ENCODE data around the gene CPVL.

Gene CPVL

GRCh38 chr7:29154076-29154475 is 7.7 kb upstream of the CPVL start:
- Histone ChIP-seq H3K9me3 (no peaks in the 10 kb centered on the region), H3K4me1 (no peaks in the 10 kb centered on the region), H3K27me3 (no peaks in the 10 kb centered on the region), H3K4me3 (no peak overlapping the region), H3K36me3 (no peaks in the 10 kb centered on the region), H3K27ac (no peak overlapping the region)
- intact Hi-C loops (cut with DNase I; ENCODE audit: low total_unique reads): no loop called here
- no peak for DNase-seq
- no peak for TF ChIP-seq CTCF (IDR thresholded peaks at IDR 0.05)

GRCh38 chr7:29150856-29151255 is 4.5 kb upstream of the CPVL start:
- intact Hi-C loops (cut with DNase I; ENCODE audit: low total_unique reads): no loop called here
- Histone ChIP-seq H3K9me3 (no peaks in the 10 kb centered on the region), H3K27me3 (peaks cover 0 to 16% of the 10 kb centered on the region in 2 donors), H3K4me3 (no peak overlapping the region), H3K4me1 (peaks cover 0 to 10% (median 4%) of the 10 kb centered on the region in 4 donors), H3K36me3 (no peaks in the 10 kb centered on the region), H3K27ac (no peak overlapping the region)
- DNase-seq: no peak
- no peak for TF ChIP-seq CTCF (IDR thresholded peaks at IDR 0.05)

GRCh38 chr7:29149036-29149435 is 2.7 kb upstream of the CPVL start:
- intact Hi-C loops (cut with DNase I; ENCODE audit: low total_unique reads): no loop called here
- Histone ChIP-seq H3K36me3 (no peaks in the 10 kb centered on the region), H3K9me3 (no peaks in the 10 kb centered on the region), H3K27me3 (peaks cover 0 to 19% of the 10 kb centered on the region in 2 donors), H3K27ac (no peak overlapping the region), H3K4me3 (no peak overlapping the region), H3K4me1 (peaks cover 0 to 10% (median 5%) of the 10 kb centered on the region in 4 donors)
- no peak for TF ChIP-seq CTCF (IDR thresholded peaks at IDR 0.05)
- no peak for DNase-seq

GRCh38 chr7:29147821-29148220 is 1.5 kb upstream of the CPVL start:
- DNase-seq: no peak

GRCh38 chr7:29146888-29147609 is 712 bp upstream of the CPVL start:
- Histone ChIP-seq H3K9me3 (no peaks in the 10 kb centered on the region), H3K27me3 (peaks cover 0 to 19% of the 10 kb centered on the region in 2 donors), H3K27ac (no peak overlapping the region), H3K4me3 (peak overlapping the region; percentile 36 to 37), H3K36me3 (no peaks in the 10 kb centered on the region), H3K4me1 (peaks cover 0 to 10% (median 5%) of the 10 kb centered on the region in 4 donors)
- intact Hi-C loops (cut with DNase I; ENCODE audit: low total_unique reads): no loop called here
- DNase-seq: no peak
- no peak for TF ChIP-seq CTCF (IDR thresholded peaks at IDR 0.05)

More at GRCh38 chr7:29147821-29148220, 1.5 kb upstream of the CPVL start:
- H3K4me1 ChIP-seq: peaks cover 0 to 10% (median 5%) of the 10 kb centered on the region in 4 donors
- H3K27me3 ChIP-seq: peaks cover 0 to 19% of the 10 kb centered on the region in 2 donors
- intact Hi-C loops (cut with DNase I; ENCODE audit: low total_unique reads): no loop called here
- no peak overlapping the region for H3K27ac ChIP-seq
- no peaks in the 10 kb centered on the region for H3K36me3 ChIP-seq
- TF ChIP-seq CTCF (IDR thresholded peaks at IDR 0.05): no peak
- no peak overlapping the region for H3K4me3 ChIP-seq
- H3K9me3 ChIP-seq: no peaks in the 10 kb centered on the region
